GM21528 (cell line): Measurements from ENCODE around the gene ROR1.

Experiments
- ATAC-seq: cut with Tn5 transposase; IDR thresholded peaks from one replicate; pipeline ENCODE4 v1.9.1; 2021; ENCODE audit warnings: mild to moderate bottlenecking, moderate library complexity; ENCODE audit not compliant: unreplicated experiment, low FRiP score

The ROR1 gene

GRCh38 chr1:63987014-63987627 is 213.3 kb downstream of the ROR1 start:
- no peak for ATAC-seq

- ATAC-seq = no peak
These were observed 213.8 kb downstream of the ROR1 start for GRCh38 chr1:63987628-63988024.

GRCh38 chr1:63988941-63989340 is 215.1 kb downstream of the ROR1 start:
- no peak for ATAC-seq

GRCh38 chr1:63991685-63992084 is 217.9 kb downstream of the ROR1 start:
- ATAC-seq = no peak

- ATAC-seq = no peak
These were observed 226.2 kb downstream of the ROR1 start for GRCh38 chr1:64000021-64000420.

- no peak for ATAC-seq
These were observed 227.2 kb downstream of the ROR1 start for GRCh38 chr1:64001038-64001437.

GRCh38 chr1:64004451-64005025 is 230.7 kb downstream of the ROR1 start:
- ATAC-seq = no peak

- ATAC-seq = no peak
These were observed 232.0 kb downstream of the ROR1 start for GRCh38 chr1:64005801-64006200.

- no peak for ATAC-seq
These were observed 232.6 kb downstream of the ROR1 start for GRCh38 chr1:64006276-64007051.

- ATAC-seq = no peak
These were observed 236.5 kb downstream of the ROR1 start for GRCh38 chr1:64010316-64010715.

GRCh38 chr1:64013395-64013794 is 239.6 kb downstream of the ROR1 start:
- no peak for ATAC-seq

- ATAC-seq = peak; percentile 71
These were observed 246.0 kb downstream of the ROR1 start for GRCh38 chr1:64019818-64020217.

- ATAC-seq = no peak
These were observed 247.2 kb downstream of the ROR1 start for GRCh38 chr1:64021066-64021465.

GRCh38 chr1:64025051-64025450 is 251.2 kb downstream of the ROR1 start:
- ATAC-seq = no peak

GRCh38 chr1:64029037-64029436 is 255.2 kb downstream of the ROR1 start:
- no peak for ATAC-seq

GRCh38 chr1:64030411-64030810 is 256.6 kb downstream of the ROR1 start:
- no peak for ATAC-seq

- ATAC-seq = no peak
These were observed 257.4 kb downstream of the ROR1 start for GRCh38 chr1:64031236-64031635.

GRCh38 chr1:64033667-64034220 is 259.9 kb downstream of the ROR1 start:
- no peak for ATAC-seq

- no peak for ATAC-seq
These were observed 262.7 kb downstream of the ROR1 start for GRCh38 chr1:64036549-64036948.

- ATAC-seq = no peak
These were observed 264.3 kb downstream of the ROR1 start for GRCh38 chr1:64038119-64038518.

GRCh38 chr1:64038965-64039364 is 265.1 kb downstream of the ROR1 start:
- no peak for ATAC-seq
